HG03378 (cell line): ENCODE data around the gene CLEC4G.

Experiments used
- ATAC-seq: cut with Tn5 transposase; IDR thresholded peaks from one replicate; pipeline ENCODE4 v1.9.1; 2021; ENCODE audit warnings: mild to moderate bottlenecking, moderate library complexity; ENCODE audit not compliant: unreplicated experiment

Gene CLEC4G

DNA sequence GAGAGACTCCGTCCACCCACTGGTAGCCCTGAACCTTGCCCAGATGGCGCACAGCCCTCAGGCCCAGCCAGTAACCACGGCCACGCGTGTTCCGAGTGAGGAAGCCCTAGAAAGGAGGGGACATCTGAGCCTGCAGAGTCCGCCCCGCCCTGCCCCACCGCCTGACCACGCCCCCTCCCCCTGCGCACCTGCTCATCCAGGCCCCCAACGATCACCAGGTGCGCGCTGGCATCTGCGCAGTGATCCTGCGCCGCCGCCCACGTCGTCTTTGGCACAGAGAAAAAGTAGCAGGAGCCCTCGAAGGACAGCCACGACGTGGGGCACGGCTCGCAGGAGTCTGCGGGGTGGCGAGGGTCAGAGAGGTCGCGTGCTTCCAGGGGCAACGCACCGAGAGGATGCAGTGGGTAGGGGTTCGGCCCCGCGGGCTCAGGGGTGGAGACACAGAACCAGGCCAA is 2.1 kb downstream of the CLEC4G start:
- ATAC-seq, result no peak

DNA sequence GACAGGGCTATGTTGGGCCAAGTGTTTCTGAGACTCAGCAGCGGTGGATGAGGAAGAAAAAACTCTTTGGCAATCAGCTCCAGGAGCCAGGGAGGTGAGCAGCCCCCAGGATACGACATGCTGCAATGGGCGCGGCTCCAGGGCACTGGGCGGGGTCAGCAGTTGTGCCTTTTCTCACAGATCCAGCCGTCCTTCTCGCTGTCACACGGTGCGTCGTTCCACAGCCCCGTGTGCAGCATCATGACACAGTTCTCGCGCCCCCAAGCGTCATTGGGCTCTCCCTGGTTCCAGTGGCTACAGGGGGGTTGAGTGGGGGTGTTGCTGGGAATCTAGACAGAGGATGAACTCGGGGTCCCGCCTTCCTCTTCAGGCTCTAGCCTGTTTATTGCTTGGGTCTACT is 2.7 kb downstream of the CLEC4G start:
- ATAC-seq, result no peak

DNA sequence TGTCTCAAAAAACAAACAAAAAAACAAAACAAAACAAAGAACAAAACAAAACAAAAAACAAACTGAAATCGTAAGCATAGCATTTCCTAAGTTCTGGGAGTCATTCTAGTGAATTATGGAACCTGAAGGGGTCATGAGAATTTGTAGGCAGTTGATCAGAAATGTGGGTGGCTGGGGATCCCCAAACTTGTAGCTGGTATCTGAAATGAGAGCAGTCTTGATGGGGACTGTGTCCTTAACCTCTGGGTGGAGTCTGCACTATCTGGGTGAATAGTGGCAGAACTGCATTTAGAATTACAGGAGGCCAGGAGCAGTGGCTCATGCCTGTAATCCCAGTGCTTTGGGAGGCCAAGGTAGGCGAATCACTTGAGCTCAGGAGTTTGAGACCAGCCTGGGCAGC is 6.1 kb downstream of the CLEC4G start:
- no peak for ATAC-seq

DNA sequence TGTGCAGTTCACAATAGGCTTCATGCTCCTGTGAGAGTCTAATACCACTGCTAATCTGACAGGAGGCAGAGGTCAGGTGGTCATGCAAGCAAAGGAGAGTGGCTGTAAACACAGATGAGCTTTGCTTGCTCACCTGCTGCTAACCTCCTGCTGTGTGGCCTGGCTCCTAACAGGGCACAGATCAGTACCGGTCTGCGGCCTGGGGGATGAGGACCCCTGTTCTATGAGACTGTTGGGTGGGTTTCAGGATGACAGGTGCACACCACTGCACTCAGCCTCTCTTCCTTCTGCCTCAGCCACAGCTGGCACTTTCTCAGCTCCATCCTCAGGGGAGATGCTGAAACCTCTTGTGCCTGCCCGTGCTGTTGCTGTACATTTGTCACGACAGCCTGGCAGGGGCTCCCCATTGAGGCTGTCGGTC is 9.7 kb downstream of the CLEC4G start:
- ATAC-seq, result no peak

DNA sequence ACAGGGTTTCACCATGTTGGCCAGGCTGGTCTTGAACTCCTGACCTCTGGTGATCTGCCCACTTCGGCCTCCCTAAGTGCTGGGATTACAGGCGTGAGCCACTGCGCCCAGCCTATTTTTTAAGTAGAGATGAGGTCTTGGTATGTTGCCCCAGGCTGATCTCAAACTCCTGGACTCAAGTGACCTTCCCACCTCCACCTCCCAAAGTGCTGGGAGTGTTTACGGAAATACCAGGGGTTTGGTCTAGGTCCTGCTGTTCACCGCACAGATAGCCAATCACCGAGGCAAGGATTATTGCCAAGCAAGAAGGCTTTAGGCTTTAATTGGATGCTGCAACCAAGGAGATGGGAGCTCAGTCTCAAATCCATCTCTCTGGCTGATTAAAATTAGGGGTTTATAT is 11.6 kb downstream of the CLEC4G start:
- ATAC-seq, result no peak

DNA sequence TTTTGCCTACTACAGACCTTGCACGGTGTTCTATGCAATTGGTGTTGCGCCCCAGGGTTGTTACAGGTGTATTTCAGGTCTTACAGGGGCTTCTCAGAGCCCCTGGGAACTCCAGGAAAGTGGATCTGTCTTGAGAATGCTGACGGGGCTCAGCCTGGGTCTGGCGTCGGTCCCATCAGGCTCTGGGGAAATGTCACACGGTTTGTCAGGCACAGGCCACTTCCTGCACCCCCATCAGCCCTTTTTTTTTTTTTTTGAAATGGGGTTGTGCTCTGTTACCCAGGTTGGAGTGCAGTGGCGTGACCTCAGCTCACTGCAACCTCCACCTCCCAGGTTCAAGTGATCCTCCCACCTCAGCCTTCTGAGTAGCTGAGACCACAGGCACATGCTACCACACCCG is 13.2 kb downstream of the CLEC4G start:
- ATAC-seq, result no peak

DNA sequence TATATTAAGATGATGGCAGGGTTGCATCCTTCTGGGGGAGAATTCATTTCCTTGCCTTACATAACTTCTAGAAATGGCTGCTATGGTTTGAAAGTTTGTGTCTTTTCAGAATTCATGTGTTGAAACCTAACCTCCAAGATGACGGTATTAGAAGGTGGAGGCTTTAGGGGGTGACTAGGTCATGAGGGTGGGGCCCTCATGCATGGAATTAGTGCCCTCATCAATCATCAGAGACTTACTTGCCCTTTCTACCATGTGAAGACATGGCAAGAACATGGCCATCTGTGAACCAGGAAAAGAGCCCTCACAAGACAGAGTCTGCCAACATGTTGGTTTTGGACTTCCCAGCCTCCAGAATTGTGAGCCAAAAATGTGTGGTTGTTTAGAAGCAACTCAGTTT is 15.1 kb downstream of the CLEC4G start:
- no peak for ATAC-seq

DNA sequence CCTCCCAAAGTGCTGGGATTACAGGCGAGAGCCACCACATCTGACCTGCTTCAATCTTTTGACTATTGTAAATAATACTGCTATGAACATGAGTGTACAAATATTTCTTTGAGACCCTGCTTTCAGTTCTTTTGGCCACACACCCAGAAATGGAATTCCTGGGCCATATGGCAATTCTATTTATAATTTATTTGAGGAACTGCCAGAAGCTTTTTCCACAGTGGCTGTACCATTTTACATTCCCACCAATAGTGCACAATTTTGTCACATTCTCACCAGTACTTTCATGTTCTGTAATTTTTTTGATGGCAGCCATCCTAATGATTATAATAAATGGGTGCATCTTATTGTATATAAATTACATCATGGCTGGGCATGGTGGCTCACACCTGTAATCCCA is 16.2 kb downstream of the CLEC4G start:
- no peak for ATAC-seq

DNA sequence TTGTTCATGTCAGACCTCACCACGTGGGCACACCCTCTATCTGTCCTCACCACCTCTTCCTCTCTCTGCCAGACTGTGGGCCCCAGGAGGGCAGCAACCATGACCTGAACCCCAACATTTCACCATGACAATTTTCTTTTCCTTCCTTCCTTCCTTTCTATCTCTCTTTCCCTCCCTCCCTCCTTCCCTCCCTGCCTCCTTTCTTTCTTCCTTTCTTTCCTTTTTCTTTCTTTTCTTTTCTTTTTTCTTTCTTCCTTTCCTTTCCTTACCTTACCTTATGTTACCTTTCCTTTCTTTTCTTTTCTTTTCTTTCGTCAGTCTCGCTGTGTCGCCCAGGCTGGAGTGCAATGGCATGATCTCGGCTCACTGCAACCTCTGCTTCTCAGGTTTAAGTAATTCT is 21.3 kb downstream of the CLEC4G start:
- ATAC-seq, result no peak

DNA sequence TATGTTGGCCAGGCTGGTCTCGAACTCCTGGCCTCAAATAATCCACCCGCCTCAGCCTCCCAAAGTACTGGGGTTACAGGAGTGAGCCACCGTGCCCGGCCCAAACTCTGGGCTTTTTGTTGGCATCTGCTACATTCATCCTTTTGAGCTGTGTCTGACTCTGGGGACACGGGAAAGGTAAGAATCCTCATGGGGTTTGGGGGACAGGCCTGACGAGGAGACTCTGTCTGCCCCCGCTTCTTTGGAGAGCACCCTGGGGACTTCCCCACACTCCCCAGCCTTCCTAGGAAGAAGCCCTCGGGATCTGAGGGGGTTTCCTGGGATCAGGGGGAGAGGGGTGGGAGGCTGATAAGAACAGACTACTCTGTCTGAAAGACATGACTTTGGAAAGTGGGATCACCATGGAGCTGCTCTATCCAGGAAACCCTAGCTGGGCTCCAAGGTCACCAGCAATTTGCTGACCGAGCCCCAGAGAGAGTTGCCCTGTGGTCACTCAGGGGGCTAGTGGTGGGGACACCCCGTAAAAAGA is 21.9 kb downstream of the CLEC4G start:
- no peak for ATAC-seq

DNA sequence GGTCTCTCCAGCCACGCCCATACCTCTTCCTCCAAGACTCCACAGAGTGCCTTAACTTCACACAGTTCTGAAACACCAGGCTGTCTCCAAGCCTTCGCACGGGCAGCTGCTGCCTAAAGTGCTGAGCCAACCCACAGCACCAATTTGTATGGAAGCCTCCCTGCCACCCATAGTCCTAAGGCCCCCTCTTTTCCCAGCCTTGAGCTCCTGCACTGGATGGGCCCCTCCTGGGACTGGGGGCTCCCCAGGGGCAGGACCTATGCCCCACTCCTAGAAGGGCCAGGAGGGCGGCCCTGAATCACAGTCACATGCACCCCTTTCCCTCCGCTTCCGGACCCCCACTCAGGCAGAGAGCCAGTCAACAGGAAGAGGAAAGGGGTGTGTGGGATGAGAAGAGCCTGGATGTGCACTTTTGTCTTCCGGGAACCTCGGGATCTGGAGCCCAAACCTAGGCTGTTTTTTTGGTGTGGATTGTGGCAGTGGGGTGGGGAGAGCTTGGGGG is 24.9 kb downstream of the CLEC4G start:
- ATAC-seq, result no peak

DNA sequence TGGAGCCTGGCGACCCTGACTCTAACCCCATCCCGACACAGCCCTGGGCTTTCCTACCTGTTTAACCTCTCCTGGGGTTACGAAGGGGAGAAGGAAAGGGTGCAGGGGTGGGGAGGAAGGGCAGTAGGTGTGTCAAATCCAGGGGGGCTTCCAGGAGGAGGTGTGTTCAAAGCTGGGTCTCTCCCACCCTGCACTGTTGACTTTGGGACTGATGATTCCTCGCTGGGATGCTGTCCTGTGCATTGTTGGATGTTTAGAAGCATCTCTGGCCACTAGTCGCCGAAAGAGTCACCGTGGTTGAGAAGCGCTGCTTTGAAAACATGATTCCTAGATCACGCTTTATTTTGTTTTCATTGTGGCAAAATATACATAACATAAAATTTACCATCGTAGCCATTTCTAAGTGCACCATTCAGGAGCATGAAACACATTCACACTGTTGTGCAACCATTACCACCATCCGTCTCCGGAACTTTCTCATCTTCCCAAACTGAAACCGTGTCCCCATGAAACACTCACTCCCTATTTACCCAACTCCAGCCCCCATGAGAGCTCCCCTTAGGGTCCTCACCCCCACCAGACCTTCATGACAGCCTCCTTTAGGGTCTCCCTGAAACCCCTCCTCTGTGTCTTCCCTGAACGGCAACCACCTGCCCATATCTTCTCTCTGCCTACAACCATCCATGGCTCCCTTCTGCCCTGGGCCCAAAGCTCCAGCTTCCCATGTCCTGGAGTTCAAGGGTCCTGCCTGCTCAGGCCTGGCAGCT is 25.5 kb downstream of the CLEC4G start:
- no peak for ATAC-seq

DNA sequence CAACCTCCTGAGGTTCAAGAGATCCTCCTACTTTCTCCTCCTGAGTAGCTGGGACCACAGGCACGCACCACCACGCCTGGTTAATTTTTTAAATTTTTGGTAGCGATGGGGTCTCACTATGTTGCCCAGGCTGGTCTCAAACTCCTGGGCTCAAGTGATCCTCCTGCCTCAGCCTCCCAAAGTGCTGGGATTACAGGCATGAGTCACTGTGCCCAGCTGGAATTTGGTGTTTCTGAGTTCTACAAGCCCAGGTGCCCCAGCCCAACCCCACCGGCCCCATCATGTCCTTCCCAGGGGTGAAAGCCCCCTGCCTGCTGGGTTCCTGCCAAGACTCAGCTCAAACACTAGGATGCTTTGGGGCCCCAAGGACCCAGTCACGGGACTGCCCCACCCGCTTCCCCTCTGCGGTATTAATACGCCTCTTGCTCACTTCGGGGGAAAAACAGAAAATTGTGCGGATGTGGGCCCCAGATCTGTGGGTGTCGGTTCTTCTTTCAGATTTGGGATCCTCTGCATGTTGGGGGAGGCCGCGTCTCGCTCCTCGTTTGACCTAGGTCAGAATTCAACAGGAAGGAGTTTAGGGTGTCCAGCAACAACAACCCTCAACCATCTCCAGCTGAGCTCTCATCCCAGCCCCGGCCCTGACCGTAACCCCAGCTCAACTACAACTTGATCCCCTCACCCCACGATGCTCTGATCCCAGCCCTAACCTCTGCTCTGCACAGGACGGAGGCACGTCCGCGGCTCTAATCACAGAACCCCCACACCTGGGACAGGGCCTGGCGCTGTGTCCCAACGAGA is 26.3 kb downstream of the CLEC4G start:
- peak; percentile 39 for ATAC-seq

DNA sequence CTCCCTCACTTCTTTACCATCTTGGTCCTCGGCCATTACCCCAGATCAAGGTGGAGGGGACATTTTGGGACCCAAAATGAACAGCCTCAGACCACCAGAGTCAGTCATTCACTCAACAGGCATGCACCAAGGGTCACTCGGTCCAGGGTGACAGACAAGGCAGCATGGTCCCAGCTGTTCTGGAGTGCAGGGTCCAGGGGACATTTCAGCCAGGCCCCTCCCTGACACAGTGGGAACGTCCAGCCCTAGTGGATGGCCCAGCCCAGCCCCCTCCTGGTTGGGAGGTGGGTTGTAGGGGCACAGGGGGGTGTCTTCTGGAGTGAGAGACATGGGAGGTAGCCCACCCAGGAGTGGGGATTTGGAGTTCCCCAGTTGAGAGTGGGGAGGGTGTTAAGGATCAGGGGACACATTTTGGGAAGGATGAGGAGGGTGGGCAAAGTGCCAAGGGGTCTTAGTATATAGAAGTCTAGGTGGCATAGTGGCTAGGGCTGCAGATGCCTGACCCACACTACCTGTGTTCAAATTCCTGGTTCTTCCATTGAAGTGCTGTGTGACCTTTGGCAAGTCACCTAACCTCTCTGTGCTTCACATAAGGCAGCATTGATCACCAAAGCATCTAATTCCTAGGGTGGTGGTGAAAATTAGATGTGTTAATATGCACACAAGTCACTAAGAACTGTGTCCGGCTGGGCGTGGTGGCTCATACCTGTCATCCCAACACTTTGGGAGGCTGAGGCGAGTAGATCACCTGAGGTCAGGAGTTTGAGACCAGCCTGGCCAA is 27.4 kb downstream of the CLEC4G start:
- no peak for ATAC-seq

DNA sequence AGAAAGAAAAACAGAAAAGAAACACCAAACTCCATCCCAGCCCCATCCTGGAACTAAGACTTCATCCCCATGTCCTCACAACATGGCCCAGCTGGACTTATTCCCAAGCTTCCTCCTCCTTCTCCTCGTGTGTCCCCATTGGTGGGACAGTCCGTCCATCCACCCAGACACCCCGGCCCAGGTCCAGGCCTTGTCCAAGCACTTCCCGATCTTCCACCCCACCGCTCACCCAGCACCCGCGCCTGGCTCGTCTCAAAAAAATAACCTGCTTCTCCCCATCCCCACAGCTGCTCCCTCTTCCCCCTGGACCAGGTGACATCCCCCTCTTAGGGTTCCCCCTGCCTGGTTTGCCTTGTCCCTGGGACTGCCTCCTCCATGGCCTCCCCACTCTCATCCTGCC is 28.6 kb downstream of the CLEC4G start:
- ATAC-seq, result no peak

DNA sequence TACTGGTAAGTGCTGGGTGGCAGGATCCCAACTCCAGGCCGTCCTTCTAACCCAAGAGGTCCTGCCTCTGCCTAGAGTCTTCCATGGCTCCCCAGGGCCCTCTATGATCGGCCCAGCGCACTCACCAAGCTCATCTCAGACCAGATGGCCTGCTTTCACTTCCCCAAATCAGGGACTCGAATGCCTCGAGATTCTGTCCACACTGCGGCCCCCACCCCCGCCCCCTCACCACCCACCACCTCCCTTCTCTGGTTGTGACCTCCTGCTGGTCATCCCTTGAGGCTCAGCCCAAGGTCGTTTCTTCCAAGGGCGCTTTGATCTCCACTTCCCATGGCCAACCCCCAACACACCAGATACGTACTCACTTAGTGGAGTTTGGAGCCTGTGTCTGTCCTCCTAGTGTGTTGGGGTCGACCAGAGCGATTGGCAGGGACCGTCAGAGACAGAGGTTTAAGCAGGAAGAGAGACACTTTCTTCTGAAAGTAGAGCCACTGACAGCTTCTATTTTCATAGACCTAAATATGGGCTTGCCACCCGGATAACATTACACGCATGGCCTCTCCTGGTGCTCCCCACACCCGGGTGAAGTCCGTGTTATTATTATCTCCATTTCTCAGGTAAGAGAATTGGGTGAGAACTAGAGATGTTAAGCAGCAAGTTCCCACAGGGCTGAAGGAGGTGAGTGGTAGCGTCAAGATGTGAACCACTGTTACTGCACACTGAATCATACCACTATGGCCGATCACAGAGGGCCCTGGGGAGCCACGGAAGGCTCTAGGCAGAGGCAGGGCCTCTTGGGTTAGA is 30.1 kb downstream of the CLEC4G start, which contains the start of gene FCER2:
TSS of gene FCER2 (minus strand) at position 478 of the 804 bp plus-strand sequence. CDS start 2,371 bp downstream, outside the sequence.
- ATAC-seq, result peak; percentile 56

DNA sequence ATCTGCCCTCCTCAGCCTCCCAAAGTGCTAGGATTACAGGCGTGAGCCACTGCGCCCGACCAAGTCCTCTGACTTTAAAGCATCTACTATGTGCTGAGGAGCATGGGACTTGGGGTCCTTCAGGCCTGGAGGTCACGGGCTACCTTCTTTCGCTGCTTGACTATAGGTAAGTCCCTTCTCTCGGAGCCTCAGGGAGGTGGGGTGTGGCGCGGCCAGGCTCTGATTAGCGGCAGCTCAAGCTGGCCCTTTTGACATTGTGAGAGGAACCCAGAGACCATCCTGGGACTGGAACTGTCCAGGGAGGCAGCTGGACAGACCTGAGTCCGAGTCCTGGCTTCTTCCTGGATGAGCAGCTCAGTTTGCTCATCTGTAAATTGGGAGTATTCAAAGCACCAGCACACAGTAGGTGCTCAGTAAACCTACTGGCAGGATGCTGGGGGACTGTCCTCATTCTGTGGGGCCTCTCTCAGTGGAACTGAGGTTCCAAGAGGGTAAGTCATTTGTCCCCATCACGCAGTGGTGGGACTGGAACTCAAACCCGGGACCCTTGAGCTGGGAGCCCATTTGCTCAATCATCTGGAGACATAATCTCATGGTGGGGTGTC is 30.8 kb downstream of the CLEC4G start:
- no peak for ATAC-seq

DNA sequence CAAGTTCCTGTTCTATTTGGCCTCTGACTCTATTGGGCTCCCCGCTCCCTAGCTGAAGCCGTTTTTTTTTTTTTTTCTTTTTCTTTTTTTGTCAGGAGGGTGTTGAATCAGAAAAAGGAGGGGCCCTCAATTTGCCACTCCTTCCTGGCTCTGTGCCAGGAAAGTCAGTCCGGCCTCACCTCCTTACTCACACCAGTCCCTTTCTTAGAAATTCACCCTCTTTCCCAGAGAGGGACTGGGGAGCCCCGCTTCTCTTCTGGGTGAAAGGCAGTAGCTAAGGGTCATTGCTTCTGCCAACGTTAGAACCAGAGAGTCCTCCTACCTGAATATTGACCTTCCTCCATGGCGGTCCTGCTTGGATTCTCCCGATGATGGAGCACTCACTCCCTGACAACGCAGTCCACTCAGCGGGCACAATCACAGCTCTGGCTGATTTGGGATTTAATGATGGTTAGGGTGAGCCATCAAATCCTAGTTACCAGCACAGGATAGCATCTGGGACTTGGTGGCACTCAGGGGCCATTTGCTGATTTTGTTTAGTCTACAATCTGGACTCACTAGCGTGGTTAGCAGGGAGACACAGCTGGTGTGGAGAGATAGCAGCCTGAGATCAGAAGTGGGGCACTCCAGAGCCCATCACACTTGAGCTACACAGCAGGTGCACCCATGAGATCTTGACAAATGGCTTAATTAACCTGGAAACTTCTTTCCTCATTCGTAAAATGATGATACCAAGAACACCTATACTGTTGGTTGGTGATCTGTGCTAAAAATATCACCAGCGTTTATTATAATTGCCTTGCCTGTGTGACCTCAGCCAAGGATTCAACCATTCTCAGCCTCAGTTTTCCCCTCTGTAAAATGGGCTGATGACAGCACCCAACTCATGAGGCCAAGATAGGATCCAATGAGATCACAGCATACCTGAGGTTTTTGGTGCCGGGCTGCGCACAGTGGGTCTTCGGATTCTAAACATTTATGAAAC is 32.2 kb downstream of the CLEC4G start:
- no peak for ATAC-seq
